Kidney (tissue), 14 donors: ENCODE measurements around the gene ARMH3. TPM values are rescaled to one million over a fixed set of nuclear protein-coding genes. Genes with fewer than 3 reads are reported as not detected.

Experiments
- DNase-seq, 5 donors: peaks; one replicate each; pipeline ENCODE4 v3.0.0-alpha.2; 2013 to 2020
- FAIRE-seq: peaks from 2 replicates; lab custom pipeline; 2012; peaks lifted over from hg19 to GRCh38; lab: Jason Lieb, UNC
- H3K27ac ChIP-seq, 2 donors: one replicate each; pipeline ENCODE4 v1.7.0; 2013; ENCODE audit warnings: low read depth in 2 of 2, low read length in 2 of 2, inconsistent platforms in 1 of 2
- H3K27me3 ChIP-seq: one replicate; pipeline ENCODE4 v1.7.1; 2013; ENCODE audit warnings: low read length, inconsistent platforms; ENCODE audit not compliant: control insufficient read depth, insufficient read depth
- H3K36me3 ChIP-seq, 3 donors: one replicate each; pipeline versions ENCODE4 v1.7.0 to v1.7.1; 2013; ENCODE audit warnings: low read length in 3 of 3, control low read depth in 1 of 3, inconsistent platforms in 1 of 3; ENCODE audit not compliant: insufficient read depth in 3 of 3, control insufficient read depth in 2 of 3
- H3K4me1 ChIP-seq, 3 donors: one replicate each; pipeline versions ENCODE4 v1.7.0 to v1.7.1; 2013; ENCODE audit warnings: low read length in 3 of 3, inconsistent platforms in 1 of 3, low read depth in 1 of 3; ENCODE audit not compliant: control insufficient read depth in 2 of 3, insufficient read depth in 2 of 3
- H3K4me3 ChIP-seq, 3 donors: one replicate each; pipeline versions ENCODE4 v1.7.0 to v1.8.1; 2013; ENCODE audit warnings: low read length in 3 of 3, control low read depth in 1 of 3, inconsistent platforms in 1 of 3
- H3K9ac ChIP-seq, 3 donors: one replicate each; pipeline versions ENCODE4 v1.7.0 to v1.7.1; 2013; ENCODE audit warnings: low read length in 3 of 3, control low read depth in 1 of 3, inconsistent platforms in 1 of 3
- H3K9me3 ChIP-seq, 3 donors: one replicate each; pipeline versions ENCODE4 v1.7.0 to v1.7.1; 2013; ENCODE audit warnings: low read length in 3 of 3, control low read depth in 1 of 3, inconsistent platforms in 1 of 3; ENCODE audit not compliant: control insufficient read depth in 2 of 3, insufficient read depth in 1 of 3
- intact Hi-C: fragments of 100-400 bp; cut with DNase I; formaldehyde crosslinking; loops from one replicate; pipeline ENCODE4 v1.11.1; 2022
- polyA plus RNA-seq: library from polyadenylated mRNA; stranded (reverse); fragments of 350-450 nt; fragmentation: Illumina TruSeq; extraction: RNeasy Lipid Tissue Mini Kit (QIAGEN cat#74804); gene quantifications from one replicate; pipeline ENCODE4 v1.2.3, GENCODE V29; 2014; ENCODE audit warnings: low read depth, low replicate concordance; ENCODE audit not compliant: insufficient read depth
- total RNA-seq: library from RNA; stranded (reverse); fragmentation: NEBNext Ultra II Directional; extraction: Animal tissue kit (Norgen Biotek cat#: 25700); gene quantifications from one replicate; pipeline ENCODE4 v1.2.1, GENCODE V29; 2021
- TF ChIP-seq, protein P1 (sequence below): IDR thresholded peaks from 3 replicates; pipeline ENCODE4 v1.5.1; 2012; ENCODE audit warnings: mild to moderate bottlenecking, moderate library complexity, borderline replicate concordance; ENCODE audit not compliant: insufficient read depth; ENCODE audit errors: extremely low read depth
- donor health status: control.
- donor health status: control.
- donor health status: control.
- donor health status: control.
- donor health status: control.
- donor health status: DM: yes; HTN: yes; CAD: no.
- donor health status: Normal renal cell carcinoma (clear cell type).

The ARMH3 gene
- total and polyA plus RNA-seq, 2 donors from 2014 or later: 14.0 to 26.1 TPM

DNA sequence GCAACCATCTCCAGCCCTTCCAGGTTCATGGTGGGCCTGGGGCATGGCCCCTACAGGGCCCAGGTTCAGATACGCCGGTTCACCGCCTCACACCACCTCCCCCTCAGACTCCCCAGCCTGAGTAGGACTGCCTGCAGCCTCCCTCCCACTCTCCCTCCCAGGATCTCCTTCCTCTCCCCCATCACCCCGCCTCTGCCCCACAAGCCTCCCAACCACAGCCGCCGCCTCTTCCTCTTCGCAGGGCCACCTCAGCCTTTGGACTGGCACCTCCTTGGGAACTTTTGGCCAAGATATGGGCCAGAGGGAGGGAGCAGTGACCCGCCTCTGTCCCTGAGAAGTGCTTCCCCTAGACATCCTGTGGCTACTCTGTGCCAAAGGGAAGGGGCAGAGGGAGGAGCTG lies 221.6 kb downstream of the ARMH3 start:
- Histone ChIP-seq H3K9me3 (no peaks in the 10 kb centered on the region), H3K27ac (no peak overlapping the region), H3K4me3 (no peak overlapping the region), H3K27me3 (no peaks in the 10 kb centered on the region), H3K4me1 (peaks cover 6 to 14% (median 7%) of the 10 kb centered on the region in 3 donors), H3K9ac (no peak overlapping the region), H3K36me3 (no peaks in the 10 kb centered on the region)
- DNase-seq (peak in 1 of 5 donors; percentile 51), FAIRE-seq (no peak)
- intact Hi-C loops: no loop called here
- TF ChIP-seq, protein P1, sequence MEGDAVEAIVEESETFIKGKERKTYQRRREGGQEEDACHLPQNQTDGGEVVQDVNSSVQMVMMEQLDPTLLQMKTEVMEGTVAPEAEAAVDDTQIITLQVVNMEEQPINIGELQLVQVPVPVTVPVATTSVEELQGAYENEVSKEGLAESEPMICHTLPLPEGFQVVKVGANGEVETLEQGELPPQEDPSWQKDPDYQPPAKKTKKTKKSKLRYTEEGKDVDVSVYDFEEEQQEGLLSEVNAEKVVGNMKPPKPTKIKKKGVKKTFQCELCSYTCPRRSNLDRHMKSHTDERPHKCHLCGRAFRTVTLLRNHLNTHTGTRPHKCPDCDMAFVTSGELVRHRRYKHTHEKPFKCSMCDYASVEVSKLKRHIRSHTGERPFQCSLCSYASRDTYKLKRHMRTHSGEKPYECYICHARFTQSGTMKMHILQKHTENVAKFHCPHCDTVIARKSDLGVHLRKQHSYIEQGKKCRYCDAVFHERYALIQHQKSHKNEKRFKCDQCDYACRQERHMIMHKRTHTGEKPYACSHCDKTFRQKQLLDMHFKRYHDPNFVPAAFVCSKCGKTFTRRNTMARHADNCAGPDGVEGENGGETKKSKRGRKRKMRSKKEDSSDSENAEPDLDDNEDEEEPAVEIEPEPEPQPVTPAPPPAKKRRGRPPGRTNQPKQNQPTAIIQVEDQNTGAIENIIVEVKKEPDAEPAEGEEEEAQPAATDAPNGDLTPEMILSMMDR: no peak

DNA sequence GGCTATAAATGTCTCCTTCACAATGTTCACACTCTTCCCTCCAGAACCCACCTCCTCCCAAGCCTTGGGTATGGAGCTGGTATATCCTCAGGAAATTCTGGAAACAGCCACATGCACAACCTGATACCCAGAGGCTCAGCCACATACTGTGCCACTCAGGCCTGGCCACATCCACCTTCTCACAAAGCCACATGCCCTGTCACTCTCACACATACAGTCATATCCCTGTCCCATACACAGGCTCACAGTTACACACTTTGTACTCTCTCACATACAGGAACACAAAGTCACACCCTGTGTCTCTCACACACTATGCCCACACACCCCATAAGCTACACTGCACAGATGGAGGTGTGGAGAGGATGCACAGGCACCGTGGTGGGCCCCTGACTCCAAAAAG lies 222.5 kb downstream of the ARMH3 start:
- TF ChIP-seq, protein P1: no peak
- no peaks in the 10 kb centered on the region for H3K9me3 ChIP-seq
- FAIRE-seq: no peak
- H3K36me3 ChIP-seq: no peaks in the 10 kb centered on the region
- H3K4me1 ChIP-seq: peaks cover 6 to 14% (median 7%) of the 10 kb centered on the region in 3 donors
- no peak overlapping the region for H3K27ac ChIP-seq
- intact Hi-C loops: no loop called here
- no peak for DNase-seq
- H3K4me3 ChIP-seq: no peak overlapping the region
- no peaks in the 10 kb centered on the region for H3K27me3 ChIP-seq
- H3K9ac ChIP-seq: no peak overlapping the region

DNA sequence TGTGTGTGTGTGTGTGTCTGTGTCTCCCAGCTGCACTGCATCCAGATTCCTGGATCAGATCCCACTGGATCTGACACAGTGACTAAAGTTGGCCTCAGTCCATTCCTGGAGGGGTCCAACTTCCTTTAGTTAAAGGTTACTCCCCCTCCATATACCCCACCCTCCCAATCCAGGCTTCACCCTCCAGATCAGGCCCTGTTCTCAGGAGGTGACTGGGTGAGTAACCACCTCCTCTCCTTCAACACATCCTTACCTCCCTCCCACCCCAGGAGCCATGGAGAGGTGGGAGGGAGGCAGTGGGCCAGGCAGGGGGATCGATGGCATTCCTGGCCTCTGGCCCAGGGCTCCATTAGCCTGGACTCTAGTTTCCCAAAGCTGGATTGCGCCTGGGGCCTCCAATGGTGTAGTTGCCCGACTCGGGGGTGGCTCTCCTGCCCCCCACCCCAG lies 223.6 kb downstream of the ARMH3 start:
- Histone ChIP-seq H3K9ac (no peak overlapping the region), H3K4me1 (peaks cover 6 to 14% (median 7%) of the 10 kb centered on the region in 3 donors), H3K9me3 (no peaks in the 10 kb centered on the region), H3K36me3 (peaks cover 0 to 2% (median 0%) of the 10 kb centered on the region in 3 donors), H3K4me3 (no peak overlapping the region), H3K27ac (no peak overlapping the region), H3K27me3 (no peaks in the 10 kb centered on the region)
- FAIRE-seq: no peak
- intact Hi-C loops: no loop called here
- DNase-seq: peak in 3 of 5 donors; percentile 43 to 61 (median 45)
- TF ChIP-seq, protein P1: no peak
